Parietal lobe (tissue), 1 donor: ENCODE results near the gene PRODH2. TPM values are rescaled to one million over a fixed set of nuclear protein-coding genes. Genes with fewer than 3 reads are reported as not detected.

ENCODE experiments used
- total RNA-seq: library from RNA; depleted of rRNA; stranded (reverse); fragments of >200 nt; gene quantifications from one replicate; pipeline ENCODE4 v1.2.3, GENCODE V29; 2014

Gene PRODH2
- total RNA-seq, result not detected

DNA sequence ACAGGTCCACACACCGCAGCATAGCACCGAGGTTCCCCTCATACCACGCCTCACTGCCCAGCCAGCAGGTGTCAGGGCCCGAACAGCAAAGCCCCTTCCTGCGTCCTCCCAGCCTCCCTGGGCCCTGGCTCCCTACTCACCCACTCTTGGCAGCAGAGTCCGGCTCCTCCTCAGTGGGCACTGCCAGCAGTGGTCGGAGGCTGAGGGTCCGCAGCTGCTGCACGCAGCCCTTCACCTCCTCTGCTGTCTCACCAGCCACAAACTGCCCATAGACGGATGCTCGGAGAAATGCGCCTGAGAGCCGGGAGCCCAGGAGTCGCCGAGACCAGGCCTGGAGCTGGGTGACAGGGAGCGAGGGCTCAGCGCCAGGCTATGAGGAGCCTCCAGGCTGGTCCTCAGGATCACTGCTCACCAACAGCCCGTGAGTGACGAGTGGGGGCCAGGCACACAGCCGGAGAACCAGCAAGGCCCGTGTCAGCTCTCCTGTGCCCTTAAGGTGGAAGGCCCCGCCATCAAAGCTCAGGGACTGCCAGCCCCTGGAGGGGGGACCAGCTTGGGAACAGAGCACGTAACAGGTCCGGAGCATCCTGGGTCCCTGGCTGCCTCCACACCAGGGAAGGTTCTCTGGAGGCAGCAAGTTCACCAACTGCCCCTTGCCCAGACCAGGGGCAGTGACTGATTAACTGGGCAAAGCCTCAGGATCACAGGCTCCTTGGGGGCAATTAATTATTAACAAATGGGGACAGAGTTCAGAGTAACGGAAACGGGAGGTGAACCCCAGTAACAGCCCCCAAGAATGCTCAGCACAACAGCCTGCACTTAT lies at the start of gene PRODH2:
Gene PRODH2 (minus strand): TSS at position 626 of the 823 bp plus-strand sequence. CDS start 40 bp downstream, at position 586.

DNA sequence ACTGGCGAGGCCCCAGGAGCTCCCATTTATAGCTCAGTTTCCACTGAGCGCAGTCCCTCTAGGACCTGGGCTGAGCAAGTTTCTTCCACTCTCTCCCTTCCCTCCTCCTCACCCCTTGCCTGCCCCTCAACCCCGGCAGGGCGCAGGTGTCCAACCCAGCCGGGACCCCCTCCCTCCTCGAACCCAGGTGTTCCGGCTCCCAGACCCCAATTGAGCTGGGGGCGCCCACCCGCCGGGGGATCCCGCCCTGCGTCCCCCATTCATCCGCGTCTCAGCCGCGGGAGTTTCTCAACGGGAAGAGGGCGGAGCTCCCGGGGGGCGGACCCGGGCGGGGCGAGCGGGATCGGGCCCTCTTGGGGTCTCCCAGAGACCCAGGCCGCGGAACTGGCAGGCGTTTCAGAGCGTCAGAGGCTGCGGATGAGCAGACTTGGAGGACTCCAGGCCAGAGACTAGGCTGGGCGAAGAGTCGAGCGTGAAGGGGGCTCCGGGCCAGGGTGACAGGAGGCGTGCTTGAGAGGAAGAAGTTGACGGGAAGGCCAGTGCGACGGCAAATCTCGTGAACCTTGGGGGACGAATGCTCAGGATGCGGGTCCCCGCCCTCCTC lies 44.0 kb upstream of the PRODH2 start, which contains the start of gene KIRREL2:
Gene KIRREL2 (plus strand): TSS at position 366 of the 604 bp plus-strand sequence. CDS start 209 bp downstream, at position 575.

DNA sequence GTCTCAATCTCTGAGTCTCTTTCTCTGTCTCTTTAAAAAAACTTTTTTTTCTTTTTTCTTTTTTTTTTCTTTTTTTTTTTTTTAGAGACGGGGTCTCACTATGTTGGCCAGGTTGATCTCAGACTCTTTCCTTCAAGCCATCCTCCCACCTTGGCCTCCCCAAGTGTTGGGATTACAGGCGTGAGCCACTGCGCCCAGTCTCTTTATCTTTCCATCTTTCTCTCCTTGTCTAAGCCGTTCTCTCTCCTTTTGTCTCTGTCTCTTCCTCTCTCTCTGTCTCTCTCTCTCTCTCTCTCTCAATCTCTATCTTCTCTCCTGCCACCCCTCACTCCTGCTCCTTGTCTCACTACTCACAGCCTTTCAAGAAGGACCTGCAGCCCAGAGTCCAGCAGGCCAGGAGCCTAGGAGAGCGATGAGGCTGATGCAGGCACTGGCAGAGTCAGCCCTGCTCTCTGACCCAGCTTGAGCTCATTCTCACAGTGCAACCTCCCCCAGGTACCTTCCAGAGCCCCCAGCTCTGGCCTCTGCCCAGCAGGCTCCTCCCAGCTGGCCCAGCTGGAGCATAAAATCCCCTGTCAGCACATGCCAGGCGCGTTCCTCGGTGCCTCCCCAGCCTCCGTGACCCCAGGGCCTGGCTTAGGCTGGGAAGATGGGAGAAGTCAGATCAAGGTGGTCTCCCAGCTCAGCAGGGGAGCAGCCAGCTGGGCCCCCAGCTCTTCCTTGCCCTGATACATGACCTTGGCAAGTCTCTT lies 39.6 kb upstream of the PRODH2 start, which contains the start of gene NPHS1:
Gene NPHS1 (minus strand): TSS at position 476 of the 752 bp plus-strand sequence. CDS start 667 bp downstream, outside the sequence.

DNA sequence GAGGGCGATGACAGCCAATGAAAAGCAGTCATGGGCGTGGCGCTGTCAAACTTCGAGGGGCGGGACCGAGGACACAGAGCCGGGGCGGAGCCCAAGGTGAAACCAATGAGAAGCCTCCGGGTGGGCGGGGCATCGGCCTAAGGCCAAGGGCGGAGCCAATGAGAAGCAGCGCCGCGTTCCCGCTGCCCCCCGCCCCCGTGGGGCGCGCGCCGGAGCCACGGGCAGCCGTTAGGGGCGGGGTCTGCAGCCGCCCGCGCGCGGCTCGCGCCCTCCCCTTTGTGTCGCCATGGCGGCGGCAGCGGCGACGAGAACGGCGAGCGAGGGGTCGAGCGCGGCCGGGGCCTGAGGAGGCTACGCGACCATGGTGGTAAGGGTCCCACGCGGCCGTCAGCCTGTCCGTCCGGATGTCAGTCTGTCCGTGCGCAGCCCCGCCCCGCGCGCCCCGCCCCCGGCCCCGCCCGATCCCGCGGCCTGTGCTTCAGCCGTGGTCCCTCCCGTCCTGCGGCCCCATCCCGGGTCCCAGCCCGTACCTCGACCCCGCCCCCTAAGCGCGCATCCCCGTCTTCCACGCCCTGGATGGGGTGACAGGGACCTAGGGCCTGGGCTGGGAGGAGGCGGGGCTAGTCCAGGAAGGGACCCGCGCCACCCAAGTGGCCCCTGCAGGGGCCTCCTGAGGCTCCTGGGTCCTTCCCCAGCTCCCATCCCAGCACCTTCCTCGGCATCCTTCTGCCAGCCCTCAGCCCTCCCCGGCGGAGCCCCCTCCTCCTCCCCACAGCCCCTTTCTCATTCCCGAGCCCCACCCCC lies 37.1 kb downstream of the PRODH2 start, which contains the start of gene ARHGAP33:
Gene ARHGAP33 (plus strand): TSS at position 267 of the 804 bp plus-strand sequence. CDS start 95 bp downstream, at position 362.

DNA sequence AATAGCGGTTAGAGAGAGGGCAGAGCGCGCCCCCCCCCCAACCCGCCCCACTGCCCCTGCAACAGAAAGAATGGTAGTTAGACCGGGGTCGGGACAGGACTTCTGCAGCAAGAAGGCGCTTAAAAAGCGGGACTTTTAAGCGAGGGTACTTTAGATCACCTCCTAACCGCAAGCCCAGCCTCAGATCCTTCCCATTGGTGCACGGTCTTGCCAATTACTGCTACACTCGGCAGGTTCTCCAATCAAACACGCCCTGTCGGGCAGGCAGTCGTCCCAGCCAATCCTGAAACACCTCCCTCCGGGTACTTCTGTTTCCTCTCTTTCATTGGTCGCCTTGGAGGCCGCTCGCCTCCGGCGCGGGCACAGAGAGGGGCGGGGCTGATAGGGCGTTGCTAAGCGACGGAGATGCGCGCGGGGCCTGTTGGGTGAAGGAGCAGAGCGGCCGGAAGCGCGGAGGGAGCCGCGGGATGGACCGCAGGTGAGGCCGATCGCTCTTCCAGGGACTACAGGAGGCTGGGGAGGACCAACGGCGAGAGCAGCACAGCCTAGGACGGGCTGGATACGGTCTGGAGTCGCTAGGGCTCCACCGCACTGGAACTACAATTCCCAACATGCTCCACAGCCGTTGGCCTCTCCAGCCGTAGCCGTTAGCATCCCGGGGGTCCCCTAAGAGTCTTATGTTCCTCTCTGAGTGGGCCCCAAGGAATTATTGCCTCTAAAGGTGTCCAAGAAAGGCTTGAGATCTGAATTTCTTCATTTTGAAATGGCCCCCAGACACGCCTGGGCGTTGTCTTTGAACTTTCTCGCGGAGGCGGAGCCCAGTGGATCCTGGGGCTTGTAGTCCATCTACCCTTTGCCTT lies 54.7 kb downstream of the PRODH2 start, which contains the start of gene PROSER3:
Gene PROSER3 (plus strand): TSS at position 428 of the 860 bp plus-strand sequence. CDS start 40 bp downstream, at position 468.

GRCh38 chr19:35756377-35757230 lies 56.0 kb downstream of the PRODH2 start, which contains the start of gene HSPB6:
TSS of gene HSPB6 (minus strand) at chr19:35757029. CDS start at chr19:35757008, 21 bp downstream.

Other genes starting within 250 kb of the PRODH2 start
- gene ATP4A, start 249.2 kb downstream of the PRODH2 start, total RNA-seq, result not detected
- gene PMIS2, start 226.7 kb downstream of the PRODH2 start, total RNA-seq, result not detected
- gene HAUS5, start 200.1 kb downstream of the PRODH2 start, total RNA-seq, result 7.5 TPM
- 18.8 TPM for gene RBM42, start 183.8 kb downstream of the PRODH2 start, total RNA-seq
- 0.94 TPM for gene ETV2, start 171.1 kb downstream of the PRODH2 start, total RNA-seq
- 115 TPM for gene COX6B1, start 164.5 kb downstream of the PRODH2 start, total RNA-seq
- not detected for gene UPK1A, start 146.3 kb downstream of the PRODH2 start, total RNA-seq
- not detected for gene ZBTB32, start 108.3 kb downstream of the PRODH2 start, total RNA-seq
- 11.6 TPM for gene KMT2B, start 94.8 kb downstream of the PRODH2 start, total RNA-seq
- gene IGFLR1, start 70.4 kb downstream of the PRODH2 start, total RNA-seq, result 0.94 TPM
- gene U2AF1L4, start 67.4 kb downstream of the PRODH2 start, total RNA-seq, result 5.3 TPM
- gene PSENEN, start 67.2 kb downstream of the PRODH2 start, total RNA-seq, result 8.8 TPM
- gene LIN37, start 64.3 kb downstream of the PRODH2 start, total RNA-seq, result 16.9 TPM
- gene HSPB6, start 55.8 kb downstream of the PRODH2 start, total RNA-seq, result not detected
- 5.9 TPM for gene PROSER3, start 54.7 kb downstream of the PRODH2 start, total RNA-seq
- 123 TPM for gene ARHGAP33, start 37.3 kb downstream of the PRODH2 start, total RNA-seq
- gene NPHS1, start 39.7 kb upstream of the PRODH2 start, total RNA-seq, result not detected
- gene KIRREL2, start 44.1 kb upstream of the PRODH2 start, total RNA-seq, result 0.94 TPM
- 197 TPM for gene APLP1, start 55.7 kb upstream of the PRODH2 start, total RNA-seq
- 3.8 TPM for gene NFKBID, start 87.7 kb upstream of the PRODH2 start, total RNA-seq
- 1.6 TPM for gene HCST, start 89.7 kb upstream of the PRODH2 start, total RNA-seq
- 3.4 TPM for gene TYROBP, start 95.5 kb upstream of the PRODH2 start, total RNA-seq
- 15.7 TPM for gene LRFN3, start 123.5 kb upstream of the PRODH2 start, total RNA-seq
- 13.5 TPM for gene SDHAF1, start 182.3 kb upstream of the PRODH2 start, total RNA-seq
- 0.63 TPM for gene SYNE4, start 196.0 kb upstream of the PRODH2 start, total RNA-seq
- gene ALKBH6, start 201.4 kb upstream of the PRODH2 start, total RNA-seq, result 9.7 TPM
- gene CLIP3, start 220.0 kb upstream of the PRODH2 start, total RNA-seq, result 59.5 TPM
- gene THAP8, start 241.4 kb upstream of the PRODH2 start, total RNA-seq, result 1.9 TPM
- gene WDR62, start 242.1 kb upstream of the PRODH2 start, total RNA-seq, result 3.1 TPM